ENCODE data around the gene PSMG4. TPM values are rescaled to one million over a fixed set of nuclear protein-coding genes. Genes with fewer than 3 reads are reported as not detected.
A peak's percentile ranks its signal among the peaks of the same experiment; 100 is the strongest.

The PSMG4 gene
- total RNA-seq (2013; cell fraction: nucleolus; rRNA removed): 80.6 and 82.0 TPM in 2 replicates
- total RNA-seq (2014; rRNA removed) (51.4 and 56.9 TPM in 2 replicates), total RNA-seq (2014; rRNA removed; fragmentation: Illumina TruSeq; extraction: Trizol) (19.6 and 22.8 TPM in 2 replicates), total RNA-seq (2021) (32.4 and 32.9 TPM in 2 replicates), polyA plus RNA-seq (2011; rRNA removed) (25.3 and 26.6 TPM in 2 replicates), polyA plus RNA-seq (2014; fragmentation: Illumina TruSeq; extraction: Trizol) (8.2 and 11.4 TPM in 2 replicates), polyA plus RNA-seq (2014; fragmentation: Nextera tagmentation; extraction: Ambion mirVana) (10 to 100 TPM in 1 of 2 experiments, 1 to 10 TPM in 1; 7.1 to 14.2 TPM), polyA plus RNA-seq (2014; rRNA removed) (62.6 and 67.1 TPM in 2 replicates), polyA plus RNA-seq (2016; fragmentation: Nextera tagmentation; extraction: Ambion mirVana) (10 to 100 TPM; 54.6 to 59.3 TPM), polyA minus RNA-seq (2011; rRNA and poly(A)+ RNA removed) (25.8 and 28.8 TPM in 2 replicates), Bru-seq, nascent RNA (percentile 59 among the genes with signal in this experiment), BruChase-seq, experiment 1, labeled RNA remaining after a 6-hour chase (percentile 61 among the genes with signal in this experiment), BruChase-seq, experiment 2, labeled RNA remaining after a 2-hour chase (percentile 59 among the genes with signal in this experiment)
- 9.2 TPM for polyA plus RNA-seq (2011; ENCODE audit: low read depth)
- polyA plus RNA-seq (2011; cell fraction: cytosol; rRNA removed): 35.6 and 60.0 TPM in 2 replicates
- 35.9 and 43.3 TPM in 2 replicates for polyA plus RNA-seq (2011; cell fraction: nucleus; rRNA removed)
- polyA plus RNA-seq (2012): 17.4 and 18.7 TPM in 2 replicates
- 5.7 and 10.1 TPM in 2 replicates for polyA minus RNA-seq (2011; cell fraction: cytosol; rRNA and poly(A)+ RNA removed)
- 20.2 and 40.2 TPM in 2 replicates for polyA minus RNA-seq (2011; cell fraction: nucleus; rRNA and poly(A)+ RNA removed)
- long read RNA-seq, experiment 1, full-length matches to known transcripts: 24 of 25 reads
- long read RNA-seq, experiment 1, partial matches to known transcripts: 0 of 25 reads
- long read RNA-seq, experiment 1, other reads (novel, unspliced or antisense): 1 of 25 reads
- long read RNA-seq, experiment 2, full-length matches to known transcripts: 24 of 24 reads
- long read RNA-seq, experiment 2, partial matches to known transcripts: 0 of 24 reads
- long read RNA-seq, experiment 2, other reads (novel, unspliced or antisense): 0 of 24 reads

DNA sequence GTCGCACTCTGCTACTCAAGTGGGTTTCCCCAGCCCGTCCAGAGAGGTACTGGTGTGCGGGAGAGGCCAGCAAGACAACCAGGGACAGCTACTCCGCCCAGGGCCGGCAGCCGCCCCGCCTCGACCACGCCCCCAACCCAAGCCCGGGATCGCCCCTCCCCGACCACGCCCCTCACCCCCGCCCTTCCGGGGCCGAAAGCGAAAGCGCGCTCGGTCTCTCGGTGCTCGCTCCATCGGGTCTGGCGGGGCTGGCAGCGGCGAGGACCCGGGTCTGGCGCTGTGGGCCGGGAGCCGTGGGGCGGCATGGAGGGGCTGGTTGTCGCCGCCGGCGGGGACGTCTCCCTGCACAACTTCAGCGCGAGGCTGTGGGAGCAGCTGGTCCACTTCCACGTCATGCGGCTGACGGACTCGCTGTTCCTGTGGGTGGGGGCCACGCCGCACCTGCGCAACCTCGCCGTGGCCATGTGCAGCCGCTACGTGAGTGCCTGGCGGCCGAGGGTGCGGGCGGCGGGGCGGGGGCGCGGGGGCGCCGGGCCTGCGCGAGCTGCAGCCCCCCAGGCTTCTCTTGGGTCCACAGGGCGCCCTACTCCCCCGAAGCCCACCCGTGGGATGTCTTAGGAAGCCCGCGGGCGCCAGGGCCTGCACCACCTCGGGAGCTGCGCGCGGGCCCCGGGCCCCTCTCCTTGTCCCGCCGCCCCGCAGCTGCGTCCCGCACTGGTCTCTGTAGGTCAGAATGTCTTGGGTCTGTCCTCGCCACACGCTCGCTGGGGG, at the start of gene PSMG4:
PSMG4 (plus strand) TSS at position 228 of the 771 bp plus-strand sequence; CDS start at position 304, 76 bp downstream.
- in situ Hi-C loops (cut with MboI): no loop called here
- POLR2A ChIA-PET: interaction anchor here (0.6 to 1.0 kb wide), 4 partner anchors 82 to 881 kb away, joined by 3 to 5 read pairs (median 3); a partner anchor contains a TSS
- SMC1A ChIA-PET (ENCODE audit: uncharacterized antibody, unreplicated experiment): interaction anchor here (0.6 to 1.6 kb wide), 5 partner anchors 23 to 473 kb away, joined by 3 to 8 read pairs (median 4); no protein-coding TSS in a partner anchor
- FAIRE-seq: peak; percentile 59
- peaks cover 5% of the 10 kb centered on the region in 2 experiments for H3K36me3 ChIP-seq (ENCODE audit: control insufficient read depth in 2 of 2, insufficient read depth in 2 of 2, low read length in 1 of 2)
- H3K4me1 ChIP-seq (ENCODE audit: control insufficient read depth, insufficient read depth, low read length): no peaks in the 10 kb centered on the region
- CTCF ChIA-PET: interaction anchor here (0.5 to 4.4 kb wide), 5 partner anchors 9 to 261 kb away, joined by 3 to 26 read pairs (median 3); partner anchors contain the start of genes BPHL and TUBB2A
- peak within 1 kb of the TSS; percentile 65 for H3K27ac ChIP-seq (ENCODE audit: control insufficient read depth, insufficient read depth)
- H3K27me3 ChIP-seq (replicated peaks in 1 of 2; ENCODE audit: control insufficient read depth in 2 of 2, insufficient read depth in 2 of 2, low read length in 1 of 2): no peaks in the 10 kb centered on the region
- no peaks in the 10 kb centered on the region for H4K20me1 ChIP-seq (ENCODE audit: control insufficient read depth, insufficient read depth)
- peak within 1 kb of the TSS; percentile 85 for H3K9ac ChIP-seq (ENCODE audit: control insufficient read depth, insufficient read depth, low read length)
- H3K4me3 ChIP-seq: peak within 1 kb of the TSS; percentile 100
- peak; percentile 92 for ATAC-seq
- H3K4me2 ChIP-seq (ENCODE audit: control insufficient read depth, insufficient read depth): peak within 1 kb of the TSS; percentile 90
- H3K9me3 ChIP-seq (replicated peaks; ENCODE audit: control insufficient read depth, insufficient read depth, low read length): no peaks in the 10 kb centered on the region; the same call in 2 of the 3 replicates
- H2AFZ ChIP-seq (ENCODE audit: control insufficient read depth, low read depth, low read length): peak within 1 kb of the TSS; percentile 87
- H3K79me2 ChIP-seq (ENCODE audit: control insufficient read depth, insufficient read depth, low read length): peaks cover 46% of the 10 kb centered on the region
- intact Hi-C loops (cut with micrococcal nuclease; ENCODE audit: unreplicated experiment): loop anchor here (2.0 kb wide), 1 partner anchor 132 kb away; no protein-coding TSS in a partner anchor
- WGBS (ENCODE audit: insufficient coverage, insufficient replicate concordance, low lambda C conversion rate, missing lambda C conversion rate): 2% methylated on average over 46 of the region's 80 CpGs
- BruUV-seq (replicated peaks): no TSS peak
- RAD21 ChIA-PET (ENCODE audit: unreplicated experiment): interaction anchor here (0.5 to 2.3 kb wide), 3 partner anchors 22 to 102 kb away, joined by 3 to 9 read pairs (median 4); partner anchors contain the start of gene TUBB2A
- peak; percentile 48 for DNase-seq (ENCODE audit: low read depth, low spot score)
- TF ChIP-seq NFXL1 (IDR thresholded peaks at IDR 0.05; ENCODE audit: borderline replicate concordance) (0 out of 2 replicates have a peak, but pooled peaks have one; percentile 72), FOS (IDR thresholded peaks at IDR 0.05; ENCODE audit: borderline replicate concordance, extremely low read depth, insufficient read length) (no peak), NFYA (IDR thresholded peaks at IDR 0.05; ENCODE audit: borderline replicate concordance, low read depth, low read length) (no peak), TCF12 (IDR thresholded peaks at IDR 0.05; ENCODE audit: low read depth, low read length) (0 out of 2 replicates have a peak, but pooled peaks have one; percentile 29), ZNF24 (IDR thresholded peaks at IDR 0.05) (peak; percentile 56; the same call in 1 of the 2 replicates), MEF2A (IDR thresholded peaks at IDR 0.05; ENCODE audit: insufficient read depth, low read depth, low read length) (no peak), MYB (IDR thresholded peaks at IDR 0.05; ENCODE audit: borderline replicate concordance, low read depth, low read length) (no peak), SMC3 (IDR thresholded peaks at IDR 0.05; ENCODE audit: borderline replicate concordance, low read length) (no peak), BACH1 (IDR thresholded peaks at IDR 0.05; ENCODE audit: borderline replicate concordance) (peak; percentile 65; the same call in 1 of the 2 replicates), NBN (IDR thresholded peaks at IDR 0.05) (0 out of 2 replicates have a peak, but pooled peaks have one; percentile 26)
- TF ChIP-seq, protein P1, sequence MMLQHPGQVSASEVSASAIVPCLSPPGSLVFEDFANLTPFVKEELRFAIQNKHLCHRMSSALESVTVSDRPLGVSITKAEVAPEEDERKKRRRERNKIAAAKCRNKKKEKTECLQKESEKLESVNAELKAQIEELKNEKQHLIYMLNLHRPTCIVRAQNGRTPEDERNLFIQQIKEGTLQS (IDR thresholded peaks at IDR 0.05; ENCODE audit: borderline replicate concordance, extremely low read depth, low read depth, low read length): no peak
- TF ChIP-seq, protein P2, sequence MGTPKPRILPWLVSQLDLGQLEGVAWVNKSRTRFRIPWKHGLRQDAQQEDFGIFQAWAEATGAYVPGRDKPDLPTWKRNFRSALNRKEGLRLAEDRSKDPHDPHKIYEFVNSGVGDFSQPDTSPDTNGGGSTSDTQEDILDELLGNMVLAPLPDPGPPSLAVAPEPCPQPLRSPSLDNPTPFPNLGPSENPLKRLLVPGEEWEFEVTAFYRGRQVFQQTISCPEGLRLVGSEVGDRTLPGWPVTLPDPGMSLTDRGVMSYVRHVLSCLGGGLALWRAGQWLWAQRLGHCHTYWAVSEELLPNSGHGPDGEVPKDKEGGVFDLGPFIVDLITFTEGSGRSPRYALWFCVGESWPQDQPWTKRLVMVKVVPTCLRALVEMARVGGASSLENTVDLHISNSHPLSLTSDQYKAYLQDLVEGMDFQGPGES (IDR thresholded peaks at IDR 0.05): no peak
- TF ChIP-seq, protein P3, sequence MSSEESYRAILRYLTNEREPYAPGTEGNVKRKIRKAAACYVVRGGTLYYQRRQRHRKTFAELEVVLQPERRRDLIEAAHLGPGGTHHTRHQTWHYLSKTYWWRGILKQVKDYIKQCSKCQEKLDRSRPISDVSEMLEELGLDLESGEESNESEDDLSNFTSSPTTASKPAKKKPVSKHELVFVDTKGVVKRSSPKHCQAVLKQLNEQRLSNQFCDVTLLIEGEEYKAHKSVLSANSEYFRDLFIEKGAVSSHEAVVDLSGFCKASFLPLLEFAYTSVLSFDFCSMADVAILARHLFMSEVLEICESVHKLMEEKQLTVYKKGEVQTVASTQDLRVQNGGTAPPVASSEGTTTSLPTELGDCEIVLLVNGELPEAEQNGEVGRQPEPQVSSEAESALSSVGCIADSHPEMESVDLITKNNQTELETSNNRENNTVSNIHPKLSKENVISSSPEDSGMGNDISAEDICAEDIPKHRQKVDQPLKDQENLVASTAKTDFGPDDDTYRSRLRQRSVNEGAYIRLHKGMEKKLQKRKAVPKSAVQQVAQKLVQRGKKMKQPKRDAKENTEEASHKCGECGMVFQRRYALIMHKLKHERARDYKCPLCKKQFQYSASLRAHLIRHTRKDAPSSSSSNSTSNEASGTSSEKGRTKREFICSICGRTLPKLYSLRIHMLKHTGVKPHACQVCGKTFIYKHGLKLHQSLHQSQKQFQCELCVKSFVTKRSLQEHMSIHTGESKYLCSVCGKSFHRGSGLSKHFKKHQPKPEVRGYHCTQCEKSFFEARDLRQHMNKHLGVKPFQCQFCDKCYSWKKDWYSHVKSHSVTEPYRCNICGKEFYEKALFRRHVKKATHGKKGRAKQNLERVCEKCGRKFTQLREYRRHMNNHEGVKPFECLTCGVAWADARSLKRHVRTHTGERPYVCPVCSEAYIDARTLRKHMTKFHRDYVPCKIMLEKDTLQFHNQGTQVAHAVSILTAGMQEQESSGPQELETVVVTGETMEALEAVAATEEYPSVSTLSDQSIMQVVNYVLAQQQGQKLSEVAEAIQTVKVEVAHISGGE (CRISPR knock-in tag; IDR thresholded peaks at IDR 0.05): no peak

Data from GM12878 (cell line).